CD14-positive monocyte (primary cell): Measurements from ENCODE around the gene PBX3. TPM values are rescaled to one million over a fixed set of nuclear protein-coding genes. Genes with fewer than 3 reads are reported as not detected.

ENCODE experiments used
- DNase-seq, 3 donors: peaks; one replicate each; pipeline ENCODE4 v3.0.0-alpha.2; 2011 to 2022
- H2AFZ ChIP-seq: 2 replicates; pipeline ENCODE4 v1.6.0; 2012; ENCODE audit warnings: mild to moderate bottlenecking, low read depth, low read length, inconsistent platforms; ENCODE audit not compliant: insufficient read depth, poor library complexity, severe bottlenecking
- H3K27ac ChIP-seq, 2 donors: 1 replicate in 1 of 2; 2 replicates in 1 of 2; pipeline ENCODE4 v1.5.1; 2012 to 2013; ENCODE audit warnings: low read length in 2 of 2, control low read depth in 1 of 2, inconsistent platforms in 1 of 2, low read depth in 1 of 2, mild to moderate bottlenecking in 1 of 2
- H3K27me3 ChIP-seq, 2 donors: one replicate each; pipeline versions ENCODE4 v1.6.0 to v1.6.1; 2011 to 2013; ENCODE audit warnings: low read length in 2 of 2; ENCODE audit not compliant: control insufficient read depth in 2 of 2, insufficient read depth in 2 of 2
- H3K36me3 ChIP-seq, 2 donors: replicated peaks in 1 of 2; 1 replicate in 1 of 2; 2 replicates in 1 of 2; pipeline versions ENCODE4 v1.5.1 to v1.6.1; 2012 to 2013; ENCODE audit warnings: low read length in 2 of 2, control low read depth in 1 of 2, inconsistent platforms in 1 of 2, mild to moderate bottlenecking in 1 of 2; ENCODE audit not compliant: insufficient read depth in 2 of 2, control insufficient read depth in 1 of 2
- H3K4me1 ChIP-seq, 2 donors: 1 replicate in 1 of 2; 2 replicates in 1 of 2; pipeline versions ENCODE4 v1.5.1 to v1.6.1; 2012 to 2013; ENCODE audit warnings: low read length in 2 of 2, control low read depth in 1 of 2, inconsistent platforms in 1 of 2, mild to moderate bottlenecking in 1 of 2, moderate library complexity in 1 of 2; ENCODE audit not compliant: insufficient read depth in 2 of 2, control insufficient read depth in 1 of 2
- H3K4me2 ChIP-seq: replicated peaks from 2 replicates; pipeline ENCODE3; 2012; ENCODE audit warnings: low read length, moderate library complexity, mild to moderate bottlenecking; ENCODE audit not compliant: poor library complexity, severe bottlenecking; ENCODE audit errors: extremely low read depth
- H3K4me3 ChIP-seq, 3 experiments: fragments of 200-600 bp in 1 of 3; sonication (generic) in 1 of 3; replicated peaks in 1 of 3; 1 replicate in 2 of 3; 2 replicates in 1 of 3; pipeline ENCODE4 v1.5.1; 2011 to 2013; ENCODE audit warnings: low read length in 3 of 3, mild to moderate bottlenecking in 3 of 3, control low read depth in 2 of 3, low read depth in 2 of 3, inconsistent platforms in 1 of 3, moderate library complexity in 1 of 3
- H3K79me2 ChIP-seq: 2 replicates; pipeline ENCODE4 v1.6.0; 2012; ENCODE audit warnings: mild to moderate bottlenecking, control low read depth, inconsistent platforms, low read length, moderate library complexity; ENCODE audit not compliant: insufficient read depth
- H3K9ac ChIP-seq: 2 replicates; pipeline ENCODE4 v1.6.0; 2017; ENCODE audit warnings: low read length, mild to moderate bottlenecking; ENCODE audit not compliant: insufficient read depth, poor library complexity, severe bottlenecking
- H3K9me3 ChIP-seq, 2 donors: replicated peaks in 1 of 2; 1 replicate in 1 of 2; 2 replicates in 1 of 2; pipeline versions ENCODE4 v1.5.1 to v1.6.1; 2012 to 2013; ENCODE audit warnings: low read length in 2 of 2, control low read depth in 1 of 2; ENCODE audit not compliant: control insufficient read depth in 1 of 2, insufficient read depth in 1 of 2
- H4K20me1 ChIP-seq: 2 replicates; pipeline ENCODE4 v1.6.0; 2012; ENCODE audit warnings: mild to moderate bottlenecking, low read length, control low read depth, moderate library complexity; ENCODE audit not compliant: insufficient read depth
- H3K27ac Mint-ChIP-seq, 7 donors: one replicate each; pipeline ENCODE4 v1.8.0; 2020; ENCODE audit warnings: mild to moderate bottlenecking in 7 of 7, mixed read lengths in 7 of 7, moderate library complexity in 6 of 7, inconsistent platforms in 2 of 7
- H3K27me3 Mint-ChIP-seq, 3 donors: one replicate each; pipeline ENCODE4 v1.8.0; 2021 to 2022; ENCODE audit warnings: low read depth in 3 of 3, mild to moderate bottlenecking in 3 of 3, mixed read lengths in 3 of 3, moderate library complexity in 3 of 3, inconsistent platforms in 1 of 3
- H3K36me3 Mint-ChIP-seq, 2 donors: one replicate each; pipeline ENCODE4 v1.8.0; 2020; ENCODE audit warnings: mixed read lengths in 2 of 2, inconsistent platforms in 1 of 2, mild to moderate bottlenecking in 1 of 2
- H3K4me1 Mint-ChIP-seq: one replicate; pipeline ENCODE4 v1.8.0; 2020; ENCODE audit warnings: mild to moderate bottlenecking, mixed read lengths
- H3K4me3 Mint-ChIP-seq, 2 donors: one replicate each; pipeline ENCODE4 v1.8.0; 2020; ENCODE audit warnings: mild to moderate bottlenecking in 2 of 2, mixed read lengths in 2 of 2, moderate library complexity in 1 of 2
- H3K9me3 Mint-ChIP-seq, 7 donors: one replicate each; pipeline ENCODE4 v1.8.0; 2020 to 2022; ENCODE audit warnings: mixed read lengths in 7 of 7, mild to moderate bottlenecking in 6 of 7, moderate library complexity in 6 of 7, inconsistent platforms in 2 of 7
- WGBS: methylation state at CpG from one replicate; pipeline ENCODE4 v1.1.5; 2013; ENCODE audit warnings: missing lambda C conversion rate; ENCODE audit not compliant: insufficient coverage; 5-methylcytosine and 5-hydroxymethylcytosine counted together
- intact Hi-C, 2 donors: fragments of 100-400 bp; cut with micrococcal nuclease; formaldehyde crosslinking; loops; one replicate each; pipeline versions ENCODE4 v1.15.0 to v1.15.1; 2023
- polyA plus RNA-seq, 3 donors: library from polyadenylated mRNA; depleted of rRNA in 1 of 3; unstranded in 2 of 3; stranded (reverse) in 1 of 3; fragments of 300-500 nt in 2 of 3; fragments of >200 nt in 1 of 3; fragmentation: Illumina TruSeq in 2 of 3; gene quantifications; 1 replicate in 2 of 3; 2 replicates in 1 of 3; pipeline ENCODE4 v1.2.3, GENCODE V29; 2012 to 2021
- TF ChIP-seq, protein P1 (sequence below): fragments of 200-600 bp; IDR thresholded peaks from one replicate; pipeline ENCODE4 v1.8.0; 2022; ENCODE audit warnings: antibody characterized with exemption, mild to moderate bottlenecking

PBX3 gene
- polyA plus RNA-seq, 3 donors, result 6.6 to 22.7 (median 7.1) TPM

DNA sequence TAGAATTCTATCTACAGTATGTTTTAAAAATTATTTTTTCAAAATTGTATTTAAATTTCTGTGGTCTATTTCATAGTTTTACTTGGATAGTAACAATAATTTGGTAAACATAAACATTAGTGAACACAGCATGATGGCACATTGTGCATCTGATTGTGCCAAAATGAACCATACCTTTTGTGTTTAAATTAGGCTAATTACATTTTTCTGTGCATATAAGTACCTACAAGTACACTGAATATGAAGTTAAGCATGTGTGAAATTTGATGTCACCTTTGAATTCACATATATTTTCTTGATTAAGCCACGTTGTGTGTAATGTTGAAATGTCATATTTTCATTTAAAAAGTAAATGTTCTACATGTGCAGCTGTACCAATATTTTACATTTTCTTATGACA is 13.4 kb downstream of the PBX3 start:
- H2AFZ ChIP-seq, result no peak overlapping the region
- DNase-seq, result no peak
- Mint-ChIP-seq H3K36me3 (peaks cover 3% of the 10 kb centered on the region in 2 donors), H3K27me3 (no peaks in the 10 kb centered on the region), H3K9me3 (no peaks in the 10 kb centered on the region), H3K4me1 (peaks cover 50% of the 10 kb centered on the region), H3K27ac (no peak overlapping the region), H3K4me3 (no peak overlapping the region)
- no CpG with 5 or more reads among the region's 1 CpG for WGBS
- peaks cover 81% of the 10 kb centered on the region for H3K79me2 ChIP-seq
- H3K27me3 ChIP-seq, result no peaks in the 10 kb centered on the region
- H3K4me2 ChIP-seq, result no peak overlapping the region
- no peak overlapping the region for H3K27ac ChIP-seq
- H3K4me3 ChIP-seq, result no peak overlapping the region
- peaks cover 35 to 51% of the 10 kb centered on the region in 2 donors for H3K4me1 ChIP-seq
- H3K9me3 ChIP-seq, result no peaks in the 10 kb centered on the region
- no peak overlapping the region for H3K9ac ChIP-seq
- H3K36me3 ChIP-seq, result no peaks in the 10 kb centered on the region
- intact Hi-C loops, result no loop called here
- TF ChIP-seq, protein P1, sequence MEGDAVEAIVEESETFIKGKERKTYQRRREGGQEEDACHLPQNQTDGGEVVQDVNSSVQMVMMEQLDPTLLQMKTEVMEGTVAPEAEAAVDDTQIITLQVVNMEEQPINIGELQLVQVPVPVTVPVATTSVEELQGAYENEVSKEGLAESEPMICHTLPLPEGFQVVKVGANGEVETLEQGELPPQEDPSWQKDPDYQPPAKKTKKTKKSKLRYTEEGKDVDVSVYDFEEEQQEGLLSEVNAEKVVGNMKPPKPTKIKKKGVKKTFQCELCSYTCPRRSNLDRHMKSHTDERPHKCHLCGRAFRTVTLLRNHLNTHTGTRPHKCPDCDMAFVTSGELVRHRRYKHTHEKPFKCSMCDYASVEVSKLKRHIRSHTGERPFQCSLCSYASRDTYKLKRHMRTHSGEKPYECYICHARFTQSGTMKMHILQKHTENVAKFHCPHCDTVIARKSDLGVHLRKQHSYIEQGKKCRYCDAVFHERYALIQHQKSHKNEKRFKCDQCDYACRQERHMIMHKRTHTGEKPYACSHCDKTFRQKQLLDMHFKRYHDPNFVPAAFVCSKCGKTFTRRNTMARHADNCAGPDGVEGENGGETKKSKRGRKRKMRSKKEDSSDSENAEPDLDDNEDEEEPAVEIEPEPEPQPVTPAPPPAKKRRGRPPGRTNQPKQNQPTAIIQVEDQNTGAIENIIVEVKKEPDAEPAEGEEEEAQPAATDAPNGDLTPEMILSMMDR, result no peak
- H4K20me1 ChIP-seq, result no peaks in the 10 kb centered on the region

DNA sequence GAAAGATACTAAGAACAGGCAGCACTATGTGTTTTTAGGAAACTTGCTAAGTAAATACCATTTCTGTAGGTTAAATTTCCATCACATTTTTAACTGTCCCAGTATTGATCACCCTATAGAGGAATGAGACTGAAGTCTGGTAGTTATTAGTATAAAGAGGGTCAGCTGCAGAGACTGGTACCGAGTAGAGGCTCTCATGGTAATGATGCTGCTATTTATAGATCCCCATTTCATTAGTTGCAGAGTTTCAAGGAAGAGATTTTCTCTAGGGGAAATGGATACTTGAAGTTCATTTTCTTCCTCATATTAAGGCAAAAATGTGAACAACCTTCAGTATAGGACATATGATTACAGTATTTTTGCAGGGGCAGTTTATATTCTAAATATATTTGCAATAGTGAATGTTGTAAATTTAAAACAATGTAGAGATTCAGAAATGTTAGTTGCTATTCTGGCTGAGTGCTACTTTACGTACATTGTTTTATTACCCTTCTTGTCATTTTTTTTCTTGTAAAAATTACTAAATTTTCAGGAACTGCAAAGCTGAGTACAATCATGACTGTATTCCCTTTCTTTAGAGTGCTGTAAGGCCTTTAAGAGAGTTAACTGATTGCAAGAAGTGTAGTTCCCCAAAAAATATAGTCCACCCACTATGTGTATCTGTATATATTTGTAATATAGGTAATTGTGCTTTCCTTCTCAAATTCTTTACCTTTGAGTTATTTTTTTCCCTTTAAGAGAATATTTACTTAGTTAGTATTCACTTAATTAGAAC is 14.7 kb downstream of the PBX3 start:
- H4K20me1 ChIP-seq, result no peaks in the 10 kb centered on the region
- intact Hi-C loops, result no loop called here
- Mint-ChIP-seq H3K27me3 (no peaks in the 10 kb centered on the region), H3K36me3 (no peaks in the 10 kb centered on the region), H3K9me3 (no peaks in the 10 kb centered on the region), H3K4me1 (peaks cover 43% of the 10 kb centered on the region), H3K4me3 (peak overlapping the region in 1 of 2 donors; percentile 21), H3K27ac (peak overlapping the region; percentile 5 to 85 (median 58))
- peaks cover 30 to 51% of the 10 kb centered on the region in 2 donors for H3K4me1 ChIP-seq
- peak in 2 of 3 donors; percentile 24 to 47 for DNase-seq
- no CpG with 5 or more reads among the region's 2 CpGs for WGBS
- H3K4me3 ChIP-seq, result peak overlapping the region in 1 of 3 experiments; percentile 25
- H3K4me2 ChIP-seq, result peak overlapping the region; percentile 43
- H3K9ac ChIP-seq, result no peak overlapping the region
- no peak overlapping the region for H2AFZ ChIP-seq
- no peaks in the 10 kb centered on the region for H3K9me3 ChIP-seq
- no peaks in the 10 kb centered on the region for H3K27me3 ChIP-seq
- H3K79me2 ChIP-seq, result peaks cover 73% of the 10 kb centered on the region
- peak overlapping the region in 1 of 2 donors; percentile 60 for H3K27ac ChIP-seq
- TF ChIP-seq, protein P1, result no peak
- no peaks in the 10 kb centered on the region for H3K36me3 ChIP-seq
